Activated T-helper 1 cell treated with Interleukin-2 at 50 U/mL for 16 hours (primary cell): ENCODE results near the gene TM2D3.

ENCODE experiments used
- DNase-seq: peaks from one replicate; pipeline ENCODE4 v3.0.0-alpha.2; 2020; ENCODE audit warnings: low read depth

TM2D3 gene

GRCh38 chr15:101604124-101604874 is 47.9 kb downstream of the TM2D3 start:
- no peak for DNase-seq

GRCh38 chr15:101602801-101603200 is 49.4 kb downstream of the TM2D3 start:
- no peak for DNase-seq

GRCh38 chr15:101600035-101600434 is 52.1 kb downstream of the TM2D3 start:
- no peak for DNase-seq

GRCh38 chr15:101599091-101599490 is 53.1 kb downstream of the TM2D3 start:
- DNase-seq, result no peak

- DNase-seq, result no peak
Measured at GRCh38 chr15:101597360-101597928, 54.7 kb downstream of the TM2D3 start.

GRCh38 chr15:101596633-101597032 is 55.5 kb downstream of the TM2D3 start:
- DNase-seq, result no peak
